HCT116 (cell line): ENCODE results near the gene SDK1. TPM values are rescaled to one million over a fixed set of nuclear protein-coding genes. Genes with fewer than 3 reads are reported as not detected.

Experiments
- ATAC-seq: fragments of 200-7000 bp; cut with Tn5 transposase; 2 replicates; pipeline ENCODE4 v1.9.1; 2020; ENCODE audit warnings: mild to moderate bottlenecking, moderate library complexity
- BruUV-seq: library from RNA; stranded (reverse); fragments of 400-500 nt; replicated peaks from 2 replicates; lab custom pipeline; 2021; lab: Mats Ljungman, UMichigan
- CTCF ChIA-PET: fragments of 300-600 bp; sonication (Branson Sonifier 250); formaldehyde crosslinking; loops from one replicate; lab custom pipeline; 2021; ENCODE audit warnings: antibody characterized with exemption; lab: Charles Lee
- POLR2A ChIA-PET: fragments of 300-600, 350-600 bp; sonication (Branson Sonifier 250); formaldehyde crosslinking; loops from one replicate; lab custom pipeline; 2021; ENCODE audit warnings: antibody characterized with exemption; lab: Charles Lee
- RAD21 ChIA-PET, 2 experiments: fragments of 300-600 bp; sonication (Branson Sonifier 250); formaldehyde crosslinking; loops; one replicate each; lab custom pipeline; 2023; ENCODE audit warnings: low total read pairs in 2 of 2; ENCODE audit not compliant: uncharacterized antibody in 2 of 2, unreplicated experiment in 2 of 2, low non-redundant PET in 1 of 2; lab: Charles Lee
- DNase-seq: peaks from one replicate; pipeline ENCODE4 v3.0.0-alpha.2; 2010; ENCODE audit warnings: low read depth, low spot score
- H2AFZ ChIP-seq: fragments of 200-600 bp; shearing (Covaris generic), sonication (generic); 2 replicates; pipeline ENCODE4 v1.6.1; 2017; ENCODE audit warnings: low read depth, mixed run types, mixed read lengths, antibody characterized with exemption, low read length; ENCODE audit not compliant: poor library complexity, severe bottlenecking
- H3K27ac ChIP-seq: 2 replicates; pipeline ENCODE4 v1.5.1; 2012; ENCODE audit warnings: low read depth, low read length
- H3K27me3 ChIP-seq: fragments of 200-600 bp; sonication (generic); 2 replicates; pipeline ENCODE4 v1.6.1; 2016; ENCODE audit warnings: mixed run types, low read length, mixed read lengths; ENCODE audit not compliant: insufficient read depth
- H3K36me3 ChIP-seq, 2 experiments: fragments of 200-500 bp in 1 of 2; fragments of 200-600 bp in 1 of 2; sonication (Bioruptor generic) in 1 of 2; sonication (generic) in 1 of 2; 2 replicates each; pipeline versions ENCODE4 v1.5.1 to v1.6.1; 2014 to 2016; ENCODE audit warnings: low read length in 2 of 2, inconsistent platforms in 1 of 2, mixed read lengths in 1 of 2, mixed run types in 1 of 2; ENCODE audit not compliant: insufficient read depth in 2 of 2, control insufficient read depth in 1 of 2
- H3K4me1 ChIP-seq, 2 experiments: fragments of 200-600 bp in 1 of 2; sonication (generic) in 1 of 2; 2 replicates each; pipeline versions ENCODE4 v1.5.1 to v1.6.1; 2012 to 2017; ENCODE audit warnings: low read length in 2 of 2, inconsistent platforms in 1 of 2, mild to moderate bottlenecking in 1 of 2, mixed read lengths in 1 of 2, mixed run types in 1 of 2, moderate library complexity in 1 of 2; ENCODE audit not compliant: insufficient read depth in 2 of 2, control insufficient read depth in 1 of 2
- H3K4me2 ChIP-seq: fragments of 200-600 bp; sonication (generic); 2 replicates; pipeline ENCODE4 v1.6.1; 2017; ENCODE audit warnings: mixed run types, low read length, mixed read lengths
- H3K4me3 ChIP-seq, 2 experiments: fragments of 200-600 bp in 1 of 2; sonication (generic) in 1 of 2; replicated peaks in 1 of 2; 2 replicates each; pipeline ENCODE4 v1.5.1; 2011 to 2016; ENCODE audit warnings: low read length in 2 of 2, control low read depth in 1 of 2, low read depth in 1 of 2, mild to moderate bottlenecking in 1 of 2, mixed read lengths in 1 of 2, mixed run types in 1 of 2
- H3K79me2 ChIP-seq: fragments of 200-600 bp; sonication (generic); 2 replicates; pipeline ENCODE4 v1.6.1; 2017; ENCODE audit warnings: mild to moderate bottlenecking, mixed run types, low read length, moderate library complexity, mixed read lengths; ENCODE audit not compliant: insufficient read depth
- H3K9ac ChIP-seq: fragments of 200-600 bp; sonication (generic); 2 replicates; pipeline ENCODE4 v1.6.1; 2016; ENCODE audit warnings: low read length, mixed read lengths
- H3K9me2 ChIP-seq: fragments of 200-600 bp; sonication (generic), shearing (Covaris generic); 2 replicates; pipeline ENCODE4 v1.6.1; 2017; ENCODE audit warnings: mixed run types, mild to moderate bottlenecking, moderate library complexity; ENCODE audit not compliant: insufficient read depth
- H3K9me3 ChIP-seq, 2 experiments: fragments of 200-500 bp in 1 of 2; fragments of 200-600 bp in 1 of 2; sonication (Bioruptor generic) in 1 of 2; sonication (generic) in 1 of 2; 2 replicates each; pipeline ENCODE4 v1.6.1; 2014 to 2017; ENCODE audit warnings: low read length in 2 of 2, mixed read lengths in 2 of 2, inconsistent platforms in 1 of 2, low read depth in 1 of 2, mild to moderate bottlenecking in 1 of 2, mixed run types in 1 of 2, moderate library complexity in 1 of 2; ENCODE audit not compliant: control insufficient read depth in 1 of 2, insufficient read depth in 1 of 2
- H4K20me1 ChIP-seq: fragments of 200-600 bp; sonication (generic), shearing (Covaris generic); 2 replicates; pipeline ENCODE4 v1.6.1; 2017; ENCODE audit warnings: mixed run types, mild to moderate bottlenecking, moderate library complexity; ENCODE audit not compliant: insufficient read depth
- CEBPB ChIP-seq: IDR thresholded peaks from 2 replicates; pipeline ENCODE4 v1.6.1; 2012; ENCODE audit warnings: low read depth
- CTCF ChIP-seq, 3 experiments: fragments of 200-600 bp in 1 of 3; sonication (generic) in 1 of 3; IDR thresholded peaks in 2 of 3; conservative IDR thresholded peaks in 1 of 3; 2 replicates each; pipeline ENCODE4 v1.5.1; 2012 to 2017; ENCODE audit warnings: low read depth in 2 of 3, low read length in 2 of 3, antibody characterized with exemption in 1 of 3, borderline replicate concordance in 1 of 3, control low read depth in 1 of 3, mild to moderate bottlenecking in 1 of 3, mixed read lengths in 1 of 3, mixed run types in 1 of 3, moderate library complexity in 1 of 3; ENCODE audit not compliant: insufficient read depth in 1 of 3
- EGR1 ChIP-seq: IDR thresholded peaks from 2 replicates; pipeline ENCODE4 v1.6.1; 2012; ENCODE audit warnings: low read depth
- ELF1 ChIP-seq: IDR thresholded peaks from 2 replicates; pipeline ENCODE4 v1.6.1; 2012; ENCODE audit warnings: low read depth, borderline replicate concordance
- EZH2phosphoT487 ChIP-seq: fragments of 200-600 bp; IDR thresholded peaks from 2 replicates; pipeline ENCODE4 v1.6.1; 2018; ENCODE audit warnings: antibody characterized with exemption, borderline replicate concordance
- MAX ChIP-seq: IDR thresholded peaks from 2 replicates; pipeline ENCODE4 v1.6.1; 2012
- POLR2AphosphoS5 ChIP-seq: IDR thresholded peaks from 2 replicates; pipeline ENCODE4 v1.6.1; 2011; ENCODE audit warnings: mild to moderate bottlenecking, low read depth, low read length, moderate library complexity
- RAD21 ChIP-seq: IDR thresholded peaks from 2 replicates; pipeline ENCODE4 v1.6.1; 2012; ENCODE audit warnings: low read depth, mild to moderate bottlenecking
- TCF7L2 ChIP-seq: IDR thresholded peaks from 2 replicates; pipeline ENCODE4 v1.7.0; 2011; ENCODE audit warnings: borderline replicate concordance, inconsistent platforms; ENCODE audit not compliant: insufficient read depth, insufficient read length; ENCODE audit errors: extremely low read depth
- YY1 ChIP-seq: IDR thresholded peaks from 2 replicates; pipeline ENCODE4 v1.6.1; 2011; ENCODE audit warnings: low read length, low read depth, moderate library complexity, mild to moderate bottlenecking; ENCODE audit not compliant: insufficient replicate concordance; ENCODE audit errors: extremely low read depth
- ZBTB33 ChIP-seq: IDR thresholded peaks from 2 replicates; pipeline ENCODE4 v1.6.1; 2011; ENCODE audit warnings: mild to moderate bottlenecking, low read length, moderate library complexity; ENCODE audit not compliant: insufficient replicate concordance; ENCODE audit errors: extremely low read depth
- ZNF274 ChIP-seq: fragments of 200-500 bp; sonication (Bioruptor generic); IDR thresholded peaks from 2 replicates; pipeline ENCODE4 v1.6.1; 2014; ENCODE audit warnings: mild to moderate bottlenecking, low read depth, low read length, inconsistent platforms
- intact Hi-C: fragments of 100-400 bp; cut with micrococcal nuclease; formaldehyde crosslinking; loops from 2 replicates; pipeline ENCODE4 v1.10.0; 2022
- total RNA-seq: library from RNA; stranded (reverse); gene quantifications from one replicate; pipeline ENCODE4 v1.2.1, GENCODE V29; 2021; ENCODE audit not compliant: unreplicated experiment

SDK1 gene
- total RNA-seq, 1 experiment from 2014 or later, result 0.05 TPM

GRCh38 chr7:3327099-3327498, 26.0 kb downstream of the SDK1 start:
- Histone ChIP-seq H3K36me3 (no peaks in the 10 kb centered on the region), H3K9me3 (no peaks in the 10 kb centered on the region), H3K79me2 (no peaks in the 10 kb centered on the region), H3K4me1 (no peaks in the 10 kb centered on the region), H3K27me3 (peaks cover 46% of the 10 kb centered on the region), H3K27ac (no peak overlapping the region), H3K4me3 (no peak overlapping the region), H3K4me2 (no peak overlapping the region), H3K9ac (no peak overlapping the region), H2AFZ (no peak overlapping the region), H3K9me2 (no peaks in the 10 kb centered on the region), H4K20me1 (no peaks in the 10 kb centered on the region)
- TF ChIP-seq ZBTB33, result no peak
- TF ChIP-seq CEBPB, result no peak
- no peak for TF ChIP-seq MAX
- TF ChIP-seq YY1, result no peak
- ATAC-seq (no peak), DNase-seq (no peak)
- POLR2A ChIA-PET, result no interaction called here
- intact Hi-C loops, result no loop called here
- no TSS peak for BruUV-seq
- RAD21 ChIA-PET, result no interaction called here
- CTCF ChIA-PET, result no interaction called here

GRCh38 chr7:3327655-3328054, 26.6 kb downstream of the SDK1 start:
- CTCF ChIA-PET, result no interaction called here
- DNase-seq (no peak), ATAC-seq (no peak)
- BruUV-seq, result no TSS peak
- Histone ChIP-seq H3K9me2 (no peaks in the 10 kb centered on the region), H4K20me1 (no peaks in the 10 kb centered on the region), H3K9ac (no peak overlapping the region), H3K4me1 (no peaks in the 10 kb centered on the region), H3K9me3 (no peaks in the 10 kb centered on the region), H3K36me3 (no peaks in the 10 kb centered on the region), H3K79me2 (no peaks in the 10 kb centered on the region), H3K27ac (no peak overlapping the region), H3K4me2 (no peak overlapping the region), H2AFZ (no peak overlapping the region), H3K4me3 (no peak overlapping the region), H3K27me3 (peaks cover 47% of the 10 kb centered on the region)
- intact Hi-C loops, result no loop called here
- POLR2A ChIA-PET, result no interaction called here
- TF ChIP-seq RAD21 (no peak), TCF7L2 (no peak), CTCF (IDR thresholded peaks at IDR 0.05 in 2 of 3, conservative IDR thresholded peaks at IDR 0.05 in 1 of 3; ENCODE audit: borderline replicate concordance in 1 of 3, insufficient read depth in 1 of 3, low read depth in 2 of 3, low read length in 2 of 3) (no peak), EGR1 (no peak), POLR2AphosphoS5 (no peak), EZH2phosphoT487 (no peak), ELF1 (no peak), ZNF274 (no peak), ZBTB33 (no peak)
- RAD21 ChIA-PET, result no interaction called here
